NCI-H2029 treated with DMSO at 0.1 percent for 48 hours (cell line): ENCODE measurements around the gene RNF186.
"Not testable (repeated sequence)": the region's sequence is repeated elsewhere in the genome, so short reads cannot be mapped to it uniquely, and the experiment has no call there.

Source experiments
- DNase-seq: peaks from one replicate; lab custom pipeline; 2025; lab: John Stamatoyannopoulos, UW

RNF186 gene, protein sequence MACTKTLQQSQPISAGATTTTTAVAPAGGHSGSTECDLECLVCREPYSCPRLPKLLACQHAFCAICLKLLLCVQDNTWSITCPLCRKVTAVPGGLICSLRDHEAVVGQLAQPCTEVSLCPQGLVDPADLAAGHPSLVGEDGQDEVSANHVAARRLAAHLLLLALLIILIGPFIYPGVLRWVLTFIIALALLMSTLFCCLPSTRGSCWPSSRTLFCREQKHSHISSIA

DNA sequence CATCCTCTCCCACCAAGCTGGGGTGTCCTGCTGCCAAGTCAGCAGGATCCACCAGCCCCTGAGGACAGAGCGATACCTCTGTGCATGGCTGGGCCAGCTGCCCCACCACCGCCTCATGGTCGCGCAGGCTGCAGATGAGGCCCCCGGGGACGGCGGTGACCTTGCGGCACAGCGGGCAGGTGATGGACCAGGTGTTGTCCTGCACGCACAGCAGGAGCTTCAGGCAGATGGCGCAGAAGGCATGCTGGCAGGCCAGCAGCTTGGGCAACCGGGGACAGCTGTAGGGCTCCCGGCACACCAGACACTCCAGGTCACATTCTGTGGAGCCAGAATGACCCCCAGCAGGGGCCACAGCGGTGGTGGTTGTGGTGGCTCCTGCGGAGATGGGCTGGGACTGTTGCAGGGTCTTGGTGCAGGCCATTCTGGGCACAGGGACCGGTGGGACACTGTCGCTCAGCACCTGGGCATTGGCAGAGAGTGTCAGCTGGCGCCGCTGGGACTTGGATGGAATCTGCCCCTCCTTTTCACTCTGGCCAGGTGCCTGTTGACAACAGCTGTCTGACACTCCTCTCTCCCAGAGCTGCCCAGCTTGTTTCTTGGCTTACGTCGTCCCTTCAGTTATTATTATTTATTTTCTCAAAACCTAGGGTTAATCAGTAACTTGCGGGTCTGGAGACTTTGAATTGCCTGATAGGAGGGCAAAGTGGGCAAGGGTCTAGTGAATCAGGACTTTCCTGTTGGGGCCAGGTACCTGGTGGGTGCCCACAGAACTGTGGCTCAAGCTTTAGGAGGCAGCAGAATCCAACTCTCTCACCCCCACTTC lies at the start of gene RNF186:
TSS of gene RNF186 (minus strand) at position 603 of the 823 bp plus-strand sequence. CDS start at position 421, 182 bp downstream.
- DNase-seq, result peak; percentile 63

DNA sequence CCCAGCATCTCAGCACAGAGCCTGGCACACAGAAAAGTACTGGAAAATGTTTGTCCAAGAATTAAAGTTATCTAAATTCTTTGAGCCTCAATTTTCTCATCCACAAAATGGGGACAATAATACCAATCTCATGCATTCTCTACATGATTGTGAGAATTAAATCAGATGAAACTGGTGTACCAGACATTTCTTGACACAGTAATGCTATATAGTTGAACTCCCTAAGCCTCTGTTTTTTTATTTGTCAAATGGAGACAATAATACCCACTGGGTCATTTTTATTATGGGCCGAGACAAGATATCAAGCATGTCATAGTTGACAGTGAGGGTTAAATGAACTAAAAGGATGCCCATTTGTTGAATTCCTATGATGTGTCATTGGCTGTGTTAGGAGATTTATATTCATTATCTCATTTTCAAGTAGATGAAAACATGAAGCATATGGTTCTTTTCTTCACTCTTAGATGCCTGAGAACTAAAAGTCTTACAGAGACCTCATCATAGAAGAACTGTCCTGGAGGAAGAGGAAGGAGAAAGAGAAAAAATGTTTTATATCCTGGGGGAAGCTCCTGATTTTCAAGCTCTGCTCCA lies 49.6 kb upstream of the RNF186 start:
- DNase-seq, result no peak

DNA sequence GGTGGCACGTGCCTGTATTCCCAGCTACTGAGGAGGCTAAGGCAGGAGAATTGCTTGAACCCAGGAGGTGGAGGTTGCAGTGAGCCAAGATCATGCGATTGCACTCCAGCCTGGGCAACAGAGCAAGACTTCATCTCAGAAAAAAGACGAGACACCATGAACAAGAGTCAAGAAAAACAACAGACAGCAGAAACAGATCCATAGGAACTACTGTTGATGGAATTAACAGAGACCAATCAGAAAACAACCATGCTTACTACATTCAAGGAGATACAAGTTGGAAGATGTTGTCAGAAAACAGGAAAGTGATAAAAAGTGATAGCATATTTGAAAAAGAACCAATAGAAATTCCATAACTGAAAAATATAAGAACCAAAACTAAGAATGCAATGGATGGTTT lies 47.9 kb upstream of the RNF186 start:
- no peak for DNase-seq

DNA sequence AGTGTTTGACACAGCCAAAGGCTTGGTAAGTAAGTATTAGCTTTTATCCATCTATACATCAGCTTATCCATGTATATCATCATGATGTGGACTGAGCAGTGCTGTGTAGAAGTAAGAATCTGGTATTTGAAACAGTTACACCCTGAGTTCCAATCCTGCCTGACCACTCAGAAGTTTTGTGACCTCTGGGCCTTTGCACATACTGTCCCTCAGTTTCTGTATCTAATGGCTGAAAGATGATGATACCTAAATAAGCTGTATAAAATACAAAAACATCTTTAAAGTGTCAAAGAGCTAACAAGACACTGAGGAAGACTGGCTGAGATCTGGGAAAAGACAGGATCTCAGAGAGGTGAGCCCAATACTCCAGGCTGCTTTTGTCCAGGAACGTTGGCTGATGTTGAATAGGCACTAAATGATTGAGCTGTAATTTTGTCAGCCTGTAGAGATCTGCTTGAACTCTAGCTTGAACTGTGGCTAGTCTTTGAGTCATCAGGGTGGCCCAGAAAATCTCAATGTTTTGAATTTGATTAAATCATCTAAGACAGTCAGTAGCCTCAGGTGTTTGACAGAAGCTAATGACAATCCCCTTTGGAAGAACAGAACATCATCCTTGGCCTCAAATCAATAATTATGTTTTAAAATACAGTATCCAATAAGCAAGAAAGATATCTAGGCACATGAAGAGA lies 46.9 kb upstream of the RNF186 start:
- DNase-seq, result no peak

DNA sequence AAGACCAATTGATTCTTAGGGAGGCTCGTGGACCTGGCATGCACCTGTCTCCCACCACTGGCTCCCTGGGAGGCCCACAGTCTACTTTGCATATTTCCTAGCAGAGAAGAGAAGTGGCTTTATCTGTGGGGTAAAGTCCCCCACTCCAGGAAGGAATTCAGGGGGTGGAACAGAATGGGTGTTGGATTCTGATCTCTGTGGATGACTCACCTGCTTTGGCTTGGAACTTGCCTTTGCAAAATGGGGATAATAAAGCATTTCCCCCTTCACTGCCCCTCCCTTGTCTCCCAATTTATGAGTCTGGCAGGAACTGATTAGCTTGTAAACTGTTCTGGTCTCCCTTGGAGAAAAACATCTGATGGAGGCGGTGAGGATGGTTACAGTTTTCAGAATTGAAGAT lies 46.0 kb upstream of the RNF186 start:
- DNase-seq, result no peak

DNA sequence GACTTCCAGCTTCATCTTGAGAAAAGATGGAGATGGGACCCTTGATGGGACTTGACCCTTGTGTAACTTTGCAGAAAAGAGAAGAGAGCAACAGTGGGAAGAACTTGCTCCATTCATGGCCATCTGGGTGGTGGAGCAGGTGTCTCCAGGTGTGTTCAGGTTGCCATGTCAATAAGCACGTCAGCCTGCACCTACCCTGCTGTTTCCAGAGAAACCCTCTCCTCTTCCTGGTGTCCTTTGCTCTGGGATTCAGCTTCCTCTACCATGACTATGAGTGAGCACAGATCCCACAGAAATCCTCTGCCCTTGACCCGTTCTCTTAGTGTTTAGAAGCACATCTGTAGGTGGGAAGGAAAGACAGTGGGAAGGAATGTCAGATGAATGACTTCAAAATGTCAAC lies 45.3 kb upstream of the RNF186 start:
- DNase-seq, result no peak

DNA sequence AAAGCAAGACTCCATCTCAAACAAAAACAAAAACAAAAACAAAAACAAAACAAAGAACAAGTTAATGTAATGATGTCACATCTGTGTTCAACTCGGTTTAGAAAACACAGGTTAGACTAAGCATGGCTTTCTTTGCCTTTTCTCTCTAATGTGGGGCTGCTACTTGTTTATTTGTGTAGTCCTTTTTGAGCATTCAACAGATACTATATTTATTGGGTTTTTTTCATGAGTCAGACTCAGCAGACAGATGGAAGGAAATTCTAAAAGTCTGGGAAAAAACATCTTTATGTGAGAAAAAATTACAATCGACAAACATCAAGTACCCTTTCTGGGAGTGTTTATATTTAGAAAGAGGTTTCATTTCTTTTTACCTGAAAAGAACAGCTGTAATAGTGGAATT lies 44.8 kb upstream of the RNF186 start:
- no peak for DNase-seq

GRCh38 chr1:19858893-19859292 lies 43.8 kb upstream of the RNF186 start:
- no peak for DNase-seq

DNA sequence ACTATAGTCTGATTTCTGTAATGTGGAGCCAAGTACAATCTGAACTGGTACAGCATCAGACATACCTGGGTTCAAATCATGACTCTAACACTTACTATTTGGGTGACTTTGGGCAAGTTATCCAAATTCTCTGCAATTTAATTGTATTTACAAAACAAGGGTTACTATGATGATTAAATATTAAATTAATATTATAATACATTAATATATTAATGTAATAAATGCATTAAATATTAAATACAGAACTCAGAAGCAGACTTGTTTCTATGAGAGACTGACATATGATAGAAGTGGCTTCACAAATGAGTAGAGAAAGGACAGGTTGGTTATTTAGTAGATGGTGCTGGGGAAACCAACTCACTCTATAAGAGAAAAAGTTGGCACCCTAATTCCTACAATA lies 39.8 kb upstream of the RNF186 start:
- DNase-seq, result no peak

GRCh38 chr1:19852036-19852435 lies 37.0 kb upstream of the RNF186 start:
- no peak for DNase-seq

DNA sequence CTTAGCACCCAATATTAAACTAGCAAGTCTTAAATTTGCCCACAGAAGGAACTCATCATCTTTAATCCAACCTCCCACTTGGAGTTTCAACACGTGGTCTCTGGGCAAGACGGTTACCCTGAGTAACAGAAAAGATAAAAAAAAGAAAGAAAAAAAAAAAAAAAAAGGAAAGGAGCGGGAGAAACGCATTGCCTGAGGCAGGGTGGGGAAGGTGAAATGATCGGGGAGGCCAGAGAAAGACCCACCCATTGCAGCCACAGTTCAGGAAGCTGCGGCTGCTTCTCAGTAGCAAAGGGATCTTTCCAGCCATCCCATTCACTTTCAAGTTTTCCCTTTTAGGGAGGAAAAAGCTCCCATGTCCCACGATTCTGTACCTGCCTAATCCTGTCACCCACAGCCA lies 35.1 kb upstream of the RNF186 start:
- DNase-seq, result no peak

GRCh38 chr1:19849307-19849706 lies 34.2 kb upstream of the RNF186 start:
- not testable (repeated sequence) for DNase-seq

- DNase-seq, result not testable (repeated sequence)
Observed at GRCh38 chr1:19847334-19847733, 32.3 kb upstream of the RNF186 start.

- DNase-seq, result no peak
Observed at GRCh38 chr1:19846338-19846737, 31.3 kb upstream of the RNF186 start.

DNA sequence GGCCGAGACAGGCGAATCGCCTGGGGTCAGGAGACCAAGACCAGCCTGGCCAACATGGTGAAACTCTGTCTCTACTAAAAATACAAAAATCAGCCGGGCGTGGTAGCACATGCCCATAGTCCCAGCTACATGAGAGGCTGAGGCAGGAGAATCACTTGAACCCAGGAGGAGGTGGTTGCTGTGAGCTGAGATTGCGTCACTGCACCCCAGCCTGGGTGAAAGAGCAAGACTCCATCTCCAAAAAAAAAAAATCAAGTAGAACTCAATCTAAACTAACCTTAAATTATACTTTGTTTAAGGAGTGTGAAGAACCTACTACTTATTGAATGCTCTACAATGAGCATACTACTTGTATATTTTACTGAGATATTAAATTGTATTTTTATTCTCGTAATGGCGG lies 30.5 kb upstream of the RNF186 start:
- no peak for DNase-seq

GRCh38 chr1:19844731-19845495 lies 29.8 kb upstream of the RNF186 start:
- DNase-seq, result no peak

DNA sequence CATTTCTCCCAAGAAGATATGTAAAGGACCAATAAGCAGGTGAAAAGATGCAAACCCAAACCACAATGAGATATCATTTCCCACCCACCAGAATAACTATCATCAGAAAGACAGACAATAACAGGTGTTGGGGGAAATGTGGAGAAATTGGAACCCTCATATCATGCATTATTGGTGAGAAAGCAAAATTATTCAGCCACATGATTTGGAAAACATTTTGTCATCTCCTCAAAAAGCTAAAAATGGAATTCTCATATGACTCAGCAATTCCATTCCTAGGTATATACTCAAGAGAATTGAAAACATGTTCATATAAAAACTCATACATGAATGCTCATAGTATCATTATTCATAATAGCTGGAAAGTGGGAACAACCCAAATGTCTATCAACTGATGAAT lies 25.1 kb upstream of the RNF186 start:
- no peak for DNase-seq

- no peak for DNase-seq
Observed at GRCh38 chr1:19837866-19838265, 22.8 kb upstream of the RNF186 start.

DNA sequence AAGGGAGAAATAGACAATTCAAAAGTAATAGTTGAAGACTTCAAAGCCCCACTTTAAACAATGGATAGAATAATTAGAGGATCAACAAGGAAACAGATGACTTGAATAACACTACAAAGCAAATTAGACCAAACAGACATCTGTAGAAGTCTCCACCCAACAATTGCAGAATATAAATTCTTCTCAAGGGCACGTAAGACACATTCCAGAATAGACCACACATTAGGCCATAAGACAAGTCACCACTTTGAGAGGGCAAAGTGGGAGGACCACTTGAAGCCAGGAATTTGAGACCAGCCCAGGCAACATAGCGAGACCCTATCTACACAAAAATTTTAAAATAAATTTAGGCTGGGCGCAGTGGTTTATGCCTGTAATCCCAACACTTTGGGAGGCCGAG lies 20.5 kb upstream of the RNF186 start:
- no peak for DNase-seq

GRCh38 chr1:19831441-19831840 lies 16.4 kb upstream of the RNF186 start:
- no peak for DNase-seq

GRCh38 chr1:19828546-19828945 lies 13.5 kb upstream of the RNF186 start:
- no peak for DNase-seq

GRCh38 chr1:19825298-19825697 lies 10.2 kb upstream of the RNF186 start:
- no peak for DNase-seq
